PFSK-1 (cell line): Measurements from ENCODE around the gene ST8SIA6.

ENCODE experiments used
- FOXP2 ChIP-seq: optimal IDR thresholded peaks from 2 replicates; pipeline ENCODE3; 2011; ENCODE audit warnings: borderline replicate concordance, control low read depth, inconsistent platforms; ENCODE audit not compliant: insufficient read depth; ENCODE audit errors: extremely low read length, extremely low read depth
- POLR2AphosphoS5 ChIP-seq: IDR thresholded peaks from 2 replicates; pipeline ENCODE4 v1.6.1; 2012; ENCODE audit warnings: low read depth, mild to moderate bottlenecking, control low read depth, low read length, moderate library complexity
- SIN3A ChIP-seq: IDR thresholded peaks from 2 replicates; pipeline ENCODE4 v1.6.1; 2012; ENCODE audit warnings: mild to moderate bottlenecking, low read length, moderate library complexity, borderline replicate concordance; ENCODE audit not compliant: insufficient read depth
- TAF1 ChIP-seq: IDR thresholded peaks from 2 replicates; pipeline ENCODE4 v1.6.1; 2012; ENCODE audit warnings: low read length, control low read depth, borderline replicate concordance; ENCODE audit not compliant: insufficient read depth
- TF ChIP-seq, protein P1 (sequence below), 2 experiments: IDR thresholded peaks; 2 replicates each; pipeline versions ENCODE4 v1.6.1 to v1.8.0; 2011 to 2012; ENCODE audit warnings: low read depth in 2 of 2, low read length in 2 of 2, control low read depth in 1 of 2, inconsistent platforms in 1 of 2, mild to moderate bottlenecking in 1 of 2, moderate library complexity in 1 of 2; ENCODE audit not compliant: insufficient read depth in 1 of 2

Gene ST8SIA6

GRCh38 chr10:17356820-17357219 lies 97.6 kb downstream of the ST8SIA6 start:
- TF ChIP-seq TAF1 (no peak), SIN3A (no peak), FOXP2 (no peak), POLR2AphosphoS5 (no peak)
- TF ChIP-seq, protein P1, sequence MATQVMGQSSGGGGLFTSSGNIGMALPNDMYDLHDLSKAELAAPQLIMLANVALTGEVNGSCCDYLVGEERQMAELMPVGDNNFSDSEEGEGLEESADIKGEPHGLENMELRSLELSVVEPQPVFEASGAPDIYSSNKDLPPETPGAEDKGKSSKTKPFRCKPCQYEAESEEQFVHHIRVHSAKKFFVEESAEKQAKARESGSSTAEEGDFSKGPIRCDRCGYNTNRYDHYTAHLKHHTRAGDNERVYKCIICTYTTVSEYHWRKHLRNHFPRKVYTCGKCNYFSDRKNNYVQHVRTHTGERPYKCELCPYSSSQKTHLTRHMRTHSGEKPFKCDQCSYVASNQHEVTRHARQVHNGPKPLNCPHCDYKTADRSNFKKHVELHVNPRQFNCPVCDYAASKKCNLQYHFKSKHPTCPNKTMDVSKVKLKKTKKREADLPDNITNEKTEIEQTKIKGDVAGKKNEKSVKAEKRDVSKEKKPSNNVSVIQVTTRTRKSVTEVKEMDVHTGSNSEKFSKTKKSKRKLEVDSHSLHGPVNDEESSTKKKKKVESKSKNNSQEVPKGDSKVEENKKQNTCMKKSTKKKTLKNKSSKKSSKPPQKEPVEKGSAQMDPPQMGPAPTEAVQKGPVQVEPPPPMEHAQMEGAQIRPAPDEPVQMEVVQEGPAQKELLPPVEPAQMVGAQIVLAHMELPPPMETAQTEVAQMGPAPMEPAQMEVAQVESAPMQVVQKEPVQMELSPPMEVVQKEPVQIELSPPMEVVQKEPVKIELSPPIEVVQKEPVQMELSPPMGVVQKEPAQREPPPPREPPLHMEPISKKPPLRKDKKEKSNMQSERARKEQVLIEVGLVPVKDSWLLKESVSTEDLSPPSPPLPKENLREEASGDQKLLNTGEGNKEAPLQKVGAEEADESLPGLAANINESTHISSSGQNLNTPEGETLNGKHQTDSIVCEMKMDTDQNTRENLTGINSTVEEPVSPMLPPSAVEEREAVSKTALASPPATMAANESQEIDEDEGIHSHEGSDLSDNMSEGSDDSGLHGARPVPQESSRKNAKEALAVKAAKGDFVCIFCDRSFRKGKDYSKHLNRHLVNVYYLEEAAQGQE (IDR thresholded peaks at IDR 0.05; ENCODE audit: insufficient read depth in 1 of 2, low read depth in 2 of 2, low read length in 2 of 2) = no peak

DNA sequence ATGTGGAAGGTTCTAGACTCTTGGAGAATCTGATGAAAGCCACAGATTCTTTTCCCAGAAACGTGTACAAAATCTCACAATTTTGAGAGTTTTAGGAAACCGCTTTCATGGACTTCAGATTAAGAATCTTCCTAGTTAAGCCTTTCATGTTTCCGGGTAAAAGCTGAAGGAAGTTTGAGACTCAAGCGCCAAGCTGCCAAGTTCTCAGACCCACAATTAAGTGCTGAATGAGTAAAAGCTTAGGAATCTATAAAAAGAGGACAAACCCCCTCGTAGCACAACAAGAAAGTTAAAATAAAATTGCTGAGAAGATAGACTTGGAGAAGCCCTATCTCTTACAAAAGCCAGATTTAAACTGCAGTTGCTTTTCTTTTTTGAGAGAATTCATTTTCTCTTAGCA lies 99.6 kb downstream of the ST8SIA6 start:
- TF ChIP-seq POLR2AphosphoS5 (no peak), FOXP2 (no peak), TAF1 (no peak), SIN3A (no peak)
- TF ChIP-seq, protein P1 (IDR thresholded peaks at IDR 0.05; ENCODE audit: insufficient read depth in 1 of 2, low read depth in 2 of 2, low read length in 2 of 2) = no peak

DNA sequence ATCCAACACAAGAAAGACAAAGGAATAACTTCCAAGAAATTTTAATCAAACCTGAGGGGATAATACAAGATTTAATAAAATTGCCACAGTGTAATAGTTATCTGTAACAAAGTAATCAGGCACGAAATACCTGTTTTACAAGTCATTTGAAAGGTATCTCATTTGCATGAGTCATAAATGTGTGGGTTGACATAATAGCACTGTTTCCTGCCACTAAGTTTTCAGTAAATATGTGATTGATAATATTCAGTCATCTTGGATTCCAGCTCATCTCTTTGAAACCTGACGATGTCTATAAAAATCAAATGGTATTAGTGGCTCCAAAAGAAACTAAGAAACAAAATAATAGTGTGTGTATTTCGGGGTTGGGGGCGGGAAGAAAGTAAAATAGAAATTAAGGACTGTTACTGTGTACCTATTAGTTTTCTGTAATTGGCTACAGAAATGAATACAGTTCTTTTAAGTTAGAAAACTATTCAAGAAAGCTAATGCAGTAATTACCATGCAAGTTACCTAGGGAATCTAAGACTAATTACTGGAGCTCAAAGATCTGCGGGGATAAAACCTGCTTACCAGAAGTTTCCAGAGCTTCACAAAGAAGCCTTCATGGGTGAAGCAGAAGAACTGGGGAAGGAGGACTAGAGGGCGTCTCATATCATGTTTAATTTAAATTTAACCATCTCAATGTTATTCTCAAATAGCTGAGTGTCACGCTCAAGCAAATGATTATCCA lies 100.7 kb downstream of the ST8SIA6 start:
- TF ChIP-seq FOXP2 = no peak
- TF ChIP-seq SIN3A = no peak
- TF ChIP-seq TAF1 = no peak
- TF ChIP-seq, protein P1 (IDR thresholded peaks at IDR 0.05; ENCODE audit: insufficient read depth in 1 of 2, low read depth in 2 of 2, low read length in 2 of 2) = no peak
- no peak for TF ChIP-seq POLR2AphosphoS5

GRCh38 chr10:17352583-17352982 lies 101.8 kb downstream of the ST8SIA6 start:
- TF ChIP-seq FOXP2 (no peak), POLR2AphosphoS5 (no peak), TAF1 (no peak)

DNA sequence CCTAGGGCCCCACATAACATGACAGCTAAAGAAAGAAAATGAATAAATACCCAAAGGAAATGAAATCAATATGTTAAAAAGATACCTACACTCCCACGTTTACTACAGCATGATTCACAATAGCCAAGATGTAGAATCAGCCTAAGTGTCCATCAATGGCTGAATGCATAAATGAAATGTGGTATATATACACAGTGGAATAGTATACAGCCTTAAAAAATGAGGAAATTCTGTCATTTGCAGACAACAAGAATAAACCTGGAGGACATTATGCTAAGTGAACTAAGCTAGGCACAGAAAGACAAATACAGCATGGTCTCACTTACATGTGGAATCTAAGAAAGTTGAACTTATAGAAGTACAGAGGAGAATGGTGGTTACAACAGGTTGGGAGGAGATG lies 102.9 kb downstream of the ST8SIA6 start:
- TF ChIP-seq TAF1 (no peak), SIN3A (no peak), POLR2AphosphoS5 (no peak), FOXP2 (no peak)
- TF ChIP-seq, protein P1 (IDR thresholded peaks at IDR 0.05; ENCODE audit: insufficient read depth in 1 of 2, low read depth in 2 of 2, low read length in 2 of 2) = no peak
